ENCODE results near the gene CCDC57. TPM values are rescaled to one million over a fixed set of nuclear protein-coding genes. Genes with fewer than 3 reads are reported as not detected.
A peak's percentile ranks its signal among the peaks of the same experiment; 100 is the strongest.

The CCDC57 gene
- polyA plus RNA-seq, 1 donor (not counting 4 experiments of a cell fraction or from before 2014, with no cell fraction given), result 19.2 TPM

- Histone ChIP-seq H3K4me2 (ENCODE audit: control insufficient read depth, extremely low read depth, insufficient read depth, low read depth, low read length) (peak overlapping the region; percentile 93), H3K36me3 (ENCODE audit: control insufficient read depth in 2 of 2, extremely low read depth in 1 of 2, insufficient read depth in 2 of 2, low read length in 2 of 2) (peaks cover 20 to 26% of the 10 kb centered on the region in 2 experiments), H2AFZ (ENCODE audit: control insufficient read depth, low read length) (no peak overlapping the region), H3K9me3 (ENCODE audit: control insufficient read depth, low read depth, low read length) (no peaks in the 10 kb centered on the region), H3K27me3 (ENCODE audit: control insufficient read depth, extremely low read depth, insufficient read depth, low read length) (no peaks in the 10 kb centered on the region), H3K9ac (ENCODE audit: control insufficient read depth, extremely low read depth, insufficient read depth, low read length) (peak overlapping the region; percentile 81), H3K4me3 (ENCODE audit: control insufficient read depth in 2 of 3, extremely low read depth in 1 of 3, insufficient read depth in 2 of 3, low read depth in 1 of 3, low read length in 3 of 3) (peak overlapping the region; percentile 76 to 85 (median 83)), H4K20me1 (ENCODE audit: control insufficient read depth, extremely low read depth, insufficient read depth, low read length) (peaks cover 30% of the 10 kb centered on the region), H3K4me1 (ENCODE audit: control insufficient read depth, extremely low read depth, insufficient read depth, low read length) (peaks cover 29% of the 10 kb centered on the region), H3K79me2 (ENCODE audit: control insufficient read depth, insufficient read depth, low read length) (peaks cover 50% of the 10 kb centered on the region), H3K9me1 (ENCODE audit: control insufficient read depth, extremely low read depth, insufficient read depth, low read length) (no peaks in the 10 kb centered on the region), H3K27ac (ENCODE audit: control insufficient read depth, insufficient read depth, low read length) (peak overlapping the region; percentile 63)
- dilution Hi-C loops (cut with MboI; ENCODE audit: extremely low pct_ligation_motif_present, low sequenced_read_pairs), result no loop called here
- TF ChIP-seq CTCF (optimal IDR thresholded peaks at IDR 0.05 in 1 of 3, IDR thresholded peaks at IDR 0.05 in 1 of 3, conservative IDR thresholded peaks at IDR 0.05 in 1 of 3; ENCODE audit: extremely low read depth in 1 of 3, insufficient read depth in 2 of 3, low read length in 3 of 3) (no peak), EZH2 (IDR thresholded peaks at IDR 0.05; ENCODE audit: low read length) (no peak)
- no peak for FAIRE-seq
- DNase-seq (ENCODE audit: low read depth, low spot score), result no peak
Observed at GRCh38 chr17:82096709-82097183, 115.9 kb downstream of the CCDC57 start.

- peaks cover 29% of the 10 kb centered on the region for H3K4me1 ChIP-seq (ENCODE audit: control insufficient read depth, extremely low read depth, insufficient read depth, low read length)
- H3K27ac ChIP-seq (ENCODE audit: control insufficient read depth, insufficient read depth, low read length), result no peak overlapping the region
- dilution Hi-C loops (cut with MboI; ENCODE audit: extremely low pct_ligation_motif_present, low sequenced_read_pairs), result no loop called here
- no peak overlapping the region for H2AFZ ChIP-seq (ENCODE audit: control insufficient read depth, low read length)
- H3K36me3 ChIP-seq (ENCODE audit: control insufficient read depth in 2 of 2, extremely low read depth in 1 of 2, insufficient read depth in 2 of 2, low read length in 2 of 2), result peaks cover 24 to 27% of the 10 kb centered on the region in 2 experiments
- peak overlapping the region; percentile 76 to 85 (median 83) for H3K4me3 ChIP-seq (ENCODE audit: control insufficient read depth in 2 of 3, extremely low read depth in 1 of 3, insufficient read depth in 2 of 3, low read depth in 1 of 3, low read length in 3 of 3)
- FAIRE-seq, result no peak
- H3K9me1 ChIP-seq (ENCODE audit: control insufficient read depth, extremely low read depth, insufficient read depth, low read length), result no peaks in the 10 kb centered on the region
- H3K79me2 ChIP-seq (ENCODE audit: control insufficient read depth, insufficient read depth, low read length), result peaks cover 55% of the 10 kb centered on the region
- peak overlapping the region; percentile 81 for H3K9ac ChIP-seq (ENCODE audit: control insufficient read depth, extremely low read depth, insufficient read depth, low read length)
- no peak for DNase-seq (ENCODE audit: low read depth, low spot score)
- H3K4me2 ChIP-seq (ENCODE audit: control insufficient read depth, extremely low read depth, insufficient read depth, low read depth, low read length), result peak overlapping the region; percentile 93
- H3K9me3 ChIP-seq (ENCODE audit: control insufficient read depth, low read depth, low read length), result no peaks in the 10 kb centered on the region
- peaks cover 34% of the 10 kb centered on the region for H4K20me1 ChIP-seq (ENCODE audit: control insufficient read depth, extremely low read depth, insufficient read depth, low read length)
- H3K27me3 ChIP-seq (ENCODE audit: control insufficient read depth, extremely low read depth, insufficient read depth, low read length), result no peaks in the 10 kb centered on the region
- TF ChIP-seq CTCF (optimal IDR thresholded peaks at IDR 0.05 in 1 of 3, IDR thresholded peaks at IDR 0.05 in 1 of 3, conservative IDR thresholded peaks at IDR 0.05 in 1 of 3; ENCODE audit: extremely low read depth in 1 of 3, insufficient read depth in 2 of 3, low read length in 3 of 3), result no peak
- no peak for TF ChIP-seq EZH2 (IDR thresholded peaks at IDR 0.05; ENCODE audit: low read length)
Observed at GRCh38 chr17:82095777-82096708, 116.6 kb downstream of the CCDC57 start.

Data from keratinocyte (primary cell).